Upper lobe of right lung (tissue), 1 donor: ENCODE results near the gene PEX6. TPM values are rescaled to one million over a fixed set of nuclear protein-coding genes. Genes with fewer than 3 reads are reported as not detected.

Source experiments
- ATAC-seq: fragments of 200-7000 bp; cut with Tn5 transposase; one replicate; pipeline ENCODE4 v1.9.1; 2020; ENCODE audit warnings: mild to moderate bottlenecking, moderate library complexity
- DNase-seq: peaks from one replicate; pipeline ENCODE4 v3.0.0-alpha.2; 2020
- H3K27ac ChIP-seq: fragments of 200-600 bp; one replicate; pipeline ENCODE4 v1.8.0; 2022
- H3K27me3 ChIP-seq: fragments of 200-600 bp; one replicate; pipeline ENCODE4 v1.8.0; 2022; ENCODE audit warnings: mild to moderate bottlenecking
- H3K36me3 ChIP-seq: fragments of 200-600 bp; one replicate; pipeline ENCODE4 v1.8.0; 2022
- H3K4me1 ChIP-seq: fragments of 200-600 bp; one replicate; pipeline ENCODE4 v1.8.0; 2022
- H3K4me3 ChIP-seq: fragments of 200-600 bp; one replicate; pipeline ENCODE4 v1.8.0; 2022; ENCODE audit warnings: mild to moderate bottlenecking
- H3K9me3 ChIP-seq: fragments of 200-600 bp; one replicate; pipeline ENCODE4 v1.8.0; 2022
- CTCF ChIP-seq: fragments of 200-600 bp; IDR thresholded peaks from one replicate; pipeline ENCODE4 v1.8.0; 2022; ENCODE audit warnings: antibody characterized with exemption
- intact Hi-C: fragments of 100-400 bp; cut with DNase I; formaldehyde crosslinking; loops from one replicate; pipeline ENCODE4 v1.11.0; 2022
- total RNA-seq: library from RNA; stranded (reverse); fragmentation: NEBNext Ultra II Directional; extraction: Animal tissue kit (Norgen Biotek cat#: 25700); gene quantifications from one replicate; pipeline ENCODE4 v1.2.1, GENCODE V29; 2021
- donor health status: DM: no; HTN: yes; CAD: no; lungs with severe emphysema.

The PEX6 gene
- total RNA-seq, 1 donor from 2014 or later: 30.4 TPM

GRCh38 chr6:42940493-42941045 is 38.4 kb downstream of the PEX6 start:
- H3K27ac ChIP-seq: no peak overlapping the region
- no peak overlapping the region for H3K4me3 ChIP-seq
- DNase-seq: no peak
- no peaks in the 10 kb centered on the region for H3K9me3 ChIP-seq
- H3K36me3 ChIP-seq: peaks cover 50% of the 10 kb centered on the region
- no peaks in the 10 kb centered on the region for H3K27me3 ChIP-seq
- no peak for TF ChIP-seq CTCF
- intact Hi-C loops: no loop called here
- no peak for ATAC-seq
- no peaks in the 10 kb centered on the region for H3K4me1 ChIP-seq

- Histone ChIP-seq H3K4me1 (no peaks in the 10 kb centered on the region), H3K9me3 (no peaks in the 10 kb centered on the region), H3K4me3 (no peak overlapping the region), H3K36me3 (peaks cover 56% of the 10 kb centered on the region), H3K27ac (no peak overlapping the region), H3K27me3 (no peaks in the 10 kb centered on the region)
- intact Hi-C loops: no loop called here
- no peak for DNase-seq
- no peak for ATAC-seq
- no peak for TF ChIP-seq CTCF
These were observed 39.2 kb downstream of the PEX6 start for GRCh38 chr6:42939810-42940167.

GRCh38 chr6:42938987-42939809 is 39.8 kb downstream of the PEX6 start:
- Histone ChIP-seq H3K27me3 (no peaks in the 10 kb centered on the region), H3K4me3 (no peak overlapping the region), H3K27ac (no peak overlapping the region), H3K36me3 (peaks cover 59% of the 10 kb centered on the region), H3K9me3 (no peaks in the 10 kb centered on the region), H3K4me1 (no peaks in the 10 kb centered on the region)
- no peak for TF ChIP-seq CTCF
- no peak for DNase-seq
- intact Hi-C loops: no loop called here
- ATAC-seq: peak; percentile 55

GRCh38 chr6:42938428-42938796 is 40.6 kb downstream of the PEX6 start:
- Histone ChIP-seq H3K36me3 (peaks cover 55% of the 10 kb centered on the region), H3K27me3 (no peaks in the 10 kb centered on the region), H3K27ac (no peak overlapping the region), H3K4me1 (no peaks in the 10 kb centered on the region), H3K4me3 (no peak overlapping the region), H3K9me3 (no peaks in the 10 kb centered on the region)
- no peak for DNase-seq
- no peak for ATAC-seq
- TF ChIP-seq CTCF: no peak
- intact Hi-C loops: no loop called here

- Histone ChIP-seq H3K27me3 (no peaks in the 10 kb centered on the region), H3K27ac (no peak overlapping the region), H3K4me3 (no peak overlapping the region), H3K4me1 (no peaks in the 10 kb centered on the region), H3K36me3 (peaks cover 55% of the 10 kb centered on the region), H3K9me3 (no peaks in the 10 kb centered on the region)
- TF ChIP-seq CTCF: no peak
- intact Hi-C loops: no loop called here
- ATAC-seq (no peak), DNase-seq (no peak)
These were observed 41.2 kb downstream of the PEX6 start for GRCh38 chr6:42937548-42938427.
